ENCODE results near the gene TOPAZ1. TPM values are rescaled to one million over a fixed set of nuclear protein-coding genes. Genes with fewer than 3 reads are reported as not detected.

The TOPAZ1 gene
- total and polyA plus RNA-seq, 9 of the 15 experiments (the other 6 are each of a cell fraction or from before 2014, with no cell fraction given): 0.01 TPM; not detected in 8

DNA sequence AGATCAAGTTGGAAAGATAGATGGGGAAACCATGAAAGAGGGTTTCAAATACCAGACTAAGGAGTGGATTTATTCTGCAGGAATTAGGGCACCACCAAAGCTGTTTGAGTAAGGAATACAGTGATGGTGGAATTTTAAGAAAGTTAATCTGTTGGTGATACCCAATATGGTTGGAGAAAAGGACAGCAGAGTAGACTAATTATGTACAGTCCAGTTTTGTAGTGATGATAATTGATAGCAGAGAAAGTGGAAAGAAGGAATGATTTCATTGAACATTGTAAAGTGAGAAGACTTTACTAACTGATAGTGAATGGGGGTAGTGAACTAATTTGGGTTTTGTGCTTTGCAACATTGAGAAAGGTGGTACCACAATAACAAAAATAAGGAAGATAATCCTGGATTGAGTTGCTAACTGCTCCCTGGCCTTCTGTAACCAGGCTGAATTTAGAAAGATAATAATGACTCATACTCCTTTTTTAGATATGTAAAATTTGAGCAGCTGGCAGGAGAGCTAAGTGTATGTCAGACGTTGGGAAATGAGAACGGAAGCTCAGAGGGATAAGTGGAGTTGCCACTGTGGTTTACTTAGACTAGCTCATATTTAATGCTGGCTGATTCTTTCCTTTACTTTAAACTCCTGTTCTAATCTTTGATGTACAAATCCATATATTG lies 113.8 kb downstream of the TOPAZ1 start (continued):
- TF ChIP-seq ZHX1 (conservative IDR thresholded peaks at IDR 0.05; ENCODE audit: low read length): no peak
- peak; percentile 29; the same call in 1 of the 2 replicates for TF ChIP-seq MTA2 (IDR thresholded peaks at IDR 0.05; ENCODE audit: low read depth)
- TF ChIP-seq SMARCE1 (IDR thresholded peaks at IDR 0.05): peak; percentile 86
- TF ChIP-seq, protein P1, sequence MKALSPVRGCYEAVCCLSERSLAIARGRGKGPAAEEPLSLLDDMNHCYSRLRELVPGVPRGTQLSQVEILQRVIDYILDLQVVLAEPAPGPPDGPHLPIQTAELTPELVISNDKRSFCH (CRISPR knock-in tag; IDR thresholded peaks at IDR 0.05): no peak
- TF ChIP-seq, protein P1 (tag; IDR thresholded peaks at IDR 0.05): no peak

DNA sequence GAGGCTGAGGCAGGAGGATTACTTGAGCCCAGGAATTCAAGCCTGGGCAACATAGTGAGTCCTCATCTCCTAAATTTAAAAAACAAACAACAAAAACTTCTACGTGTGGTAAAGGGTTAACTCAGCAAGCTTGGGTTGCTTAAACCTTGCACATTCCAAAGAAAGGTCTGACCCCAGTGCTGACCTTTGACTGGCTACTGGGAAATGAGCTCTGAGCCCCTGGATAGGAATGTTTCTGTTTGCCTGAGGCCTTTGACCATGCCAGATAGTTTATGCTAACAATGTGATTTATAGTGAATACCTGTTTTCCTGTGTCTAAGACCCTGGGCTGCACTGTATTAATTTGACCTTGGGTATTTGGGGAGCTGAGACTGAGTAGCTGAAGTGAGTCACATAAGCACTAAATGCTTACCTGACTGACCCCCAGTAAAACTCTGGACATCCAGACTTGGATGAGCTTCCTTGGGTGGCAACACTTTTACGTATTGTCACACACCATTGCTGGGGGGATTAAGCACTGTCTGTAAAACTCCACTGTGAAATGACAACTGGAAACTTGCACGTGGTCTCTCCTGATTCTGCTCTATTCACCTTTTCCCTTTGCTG lies 117.6 kb downstream of the TOPAZ1 start:
- Histone ChIP-seq H3K4me3 (no peak overlapping the region), H4K20me1 (replicated peaks; ENCODE audit: control insufficient read depth, insufficient read depth, low read length) (no peaks in the 10 kb centered on the region), H3K36me3 (ENCODE audit: control insufficient read depth, insufficient read depth, low read length) (peaks cover 10% of the 10 kb centered on the region; the same call in 2 of the 3 replicates), H3K79me2 (ENCODE audit: control insufficient read depth, insufficient read depth, low read length) (peaks cover 5% of the 10 kb centered on the region; the same call in 1 of the 3 replicates), H3K27ac (ENCODE audit: extremely low read depth, low read depth, low read length) (no peak overlapping the region), H3K4me2 (ENCODE audit: insufficient read depth, low read length) (no peak overlapping the region), H3K4me1 (replicated peaks in 1 of 2; ENCODE audit: control insufficient read depth in 2 of 2, insufficient read depth in 2 of 2, low read length in 2 of 2) (peaks cover 0 to 18% of the 10 kb centered on the region in 2 experiments; a peak in 4 of 5 replicates), H3K9me1 (ENCODE audit: control insufficient read depth, insufficient read depth, low read length) (no peaks in the 10 kb centered on the region), H3K9ac (ENCODE audit: insufficient read depth in 1 of 2, low read depth in 2 of 2, low read length in 2 of 2) (no peak overlapping the region), H3K9me3 (replicated peaks; ENCODE audit: control insufficient read depth, insufficient read depth, low read depth, low read length) (no peaks in the 10 kb centered on the region), H2AFZ (ENCODE audit: low read depth, low read length) (no peak overlapping the region), H3K27me3 (ENCODE audit: control insufficient read depth in 2 of 2, insufficient read depth in 2 of 2, low read length in 2 of 2) (no peaks in the 10 kb centered on the region)
- 29% methylated on average over 3 of the region's 3 CpGs for WGBS (ENCODE audit: insufficient coverage, low coverage, missing lambda C conversion rate)
- POLR2A ChIA-PET: interaction anchor here (0.7 to 1.1 kb wide), 3 partner anchors 10 to 102 kb away, joined by 3 read pairs; no protein-coding TSS in a partner anchor
- TSS peak; percentile 65 for BruUV-seq (replicated peaks)
- no peak for ATAC-seq
- FAIRE-seq: peak; percentile 35
- no peak for DNase-seq (ENCODE audit: extremely low read depth in 1 of 4, low spot score in 3 of 4)
- TF ChIP-seq NR2F6 (CRISPR knock-in tag; IDR thresholded peaks at IDR 0.05): no peak
- TF ChIP-seq, protein P2, sequence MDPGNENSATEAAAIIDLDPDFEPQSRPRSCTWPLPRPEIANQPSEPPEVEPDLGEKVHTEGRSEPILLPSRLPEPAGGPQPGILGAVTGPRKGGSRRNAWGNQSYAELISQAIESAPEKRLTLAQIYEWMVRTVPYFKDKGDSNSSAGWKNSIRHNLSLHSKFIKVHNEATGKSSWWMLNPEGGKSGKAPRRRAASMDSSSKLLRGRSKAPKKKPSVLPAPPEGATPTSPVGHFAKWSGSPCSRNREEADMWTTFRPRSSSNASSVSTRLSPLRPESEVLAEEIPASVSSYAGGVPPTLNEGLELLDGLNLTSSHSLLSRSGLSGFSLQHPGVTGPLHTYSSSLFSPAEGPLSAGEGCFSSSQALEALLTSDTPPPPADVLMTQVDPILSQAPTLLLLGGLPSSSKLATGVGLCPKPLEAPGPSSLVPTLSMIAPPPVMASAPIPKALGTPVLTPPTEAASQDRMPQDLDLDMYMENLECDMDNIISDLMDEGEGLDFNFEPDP (CRISPR knock-in tag; IDR thresholded peaks at IDR 0.05): no peak
- no peak for TF ChIP-seq ILF3 (IDR thresholded peaks at IDR 0.05; ENCODE audit: borderline replicate concordance)
- TF ChIP-seq, protein P3, sequence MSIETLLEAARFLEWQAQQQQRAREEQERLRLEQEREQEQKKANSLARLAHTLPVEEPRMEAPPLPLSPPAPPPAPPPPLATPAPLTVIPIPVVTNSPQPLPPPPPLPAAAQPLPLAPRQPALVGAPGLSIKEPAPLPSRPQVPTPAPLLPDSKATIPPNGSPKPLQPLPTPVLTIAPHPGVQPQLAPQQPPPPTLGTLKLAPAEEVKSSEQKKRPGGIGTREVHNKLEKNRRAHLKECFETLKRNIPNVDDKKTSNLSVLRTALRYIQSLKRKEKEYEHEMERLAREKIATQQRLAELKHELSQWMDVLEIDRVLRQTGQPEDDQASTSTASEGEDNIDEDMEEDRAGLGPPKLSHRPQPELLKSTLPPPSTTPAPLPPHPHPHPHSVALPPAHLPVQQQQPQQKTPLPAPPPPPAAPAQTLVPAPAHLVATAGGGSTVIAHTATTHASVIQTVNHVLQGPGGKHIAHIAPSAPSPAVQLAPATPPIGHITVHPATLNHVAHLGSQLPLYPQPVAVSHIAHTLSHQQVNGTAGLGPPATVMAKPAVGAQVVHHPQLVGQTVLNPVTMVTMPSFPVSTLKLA (conservative IDR thresholded peaks at IDR 0.05): no peak
- in situ Hi-C loops (cut with MboI): no loop called here
- intact Hi-C loops (cut with micrococcal nuclease): no loop called here
- CTCF ChIA-PET (ENCODE audit: low intra/inter-chr PET ratio): interaction anchor here (0.6 kb wide), 1 partner anchor 185 kb away, joined by 3 read pairs; no protein-coding TSS in a partner anchor

Data from K562 (cell line).